ENCODE measurements around the gene ANKRD31. TPM values are rescaled to one million over a fixed set of nuclear protein-coding genes. Genes with fewer than 3 reads are reported as not detected.

The ANKRD31 gene
- total and polyA plus RNA-seq, 8 donors: 0.09 to 0.75 (median 0.45) TPM

DNA sequence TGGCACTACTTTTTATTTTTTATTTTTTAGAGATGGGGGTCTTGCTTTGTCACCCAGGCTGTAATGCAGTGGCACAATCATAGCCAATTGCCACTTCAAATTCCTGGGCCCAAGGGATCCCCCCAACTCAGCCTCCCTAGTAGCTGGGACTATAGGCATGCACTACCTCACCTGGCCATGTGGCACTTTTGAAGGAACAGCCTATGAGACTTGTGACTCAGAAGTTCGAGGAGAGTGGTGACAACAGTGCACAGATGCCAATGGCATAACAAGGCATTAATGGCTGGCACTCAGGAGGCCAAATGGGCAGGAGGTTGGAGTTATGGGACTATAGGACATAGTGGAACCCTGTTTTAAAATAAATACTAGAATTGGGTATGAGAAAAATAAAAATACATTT, 33.7 kb downstream of the ANKRD31 start:
- no peaks in the 10 kb centered on the region for H3K36me3 ChIP-seq
- TF ChIP-seq, protein P1, sequence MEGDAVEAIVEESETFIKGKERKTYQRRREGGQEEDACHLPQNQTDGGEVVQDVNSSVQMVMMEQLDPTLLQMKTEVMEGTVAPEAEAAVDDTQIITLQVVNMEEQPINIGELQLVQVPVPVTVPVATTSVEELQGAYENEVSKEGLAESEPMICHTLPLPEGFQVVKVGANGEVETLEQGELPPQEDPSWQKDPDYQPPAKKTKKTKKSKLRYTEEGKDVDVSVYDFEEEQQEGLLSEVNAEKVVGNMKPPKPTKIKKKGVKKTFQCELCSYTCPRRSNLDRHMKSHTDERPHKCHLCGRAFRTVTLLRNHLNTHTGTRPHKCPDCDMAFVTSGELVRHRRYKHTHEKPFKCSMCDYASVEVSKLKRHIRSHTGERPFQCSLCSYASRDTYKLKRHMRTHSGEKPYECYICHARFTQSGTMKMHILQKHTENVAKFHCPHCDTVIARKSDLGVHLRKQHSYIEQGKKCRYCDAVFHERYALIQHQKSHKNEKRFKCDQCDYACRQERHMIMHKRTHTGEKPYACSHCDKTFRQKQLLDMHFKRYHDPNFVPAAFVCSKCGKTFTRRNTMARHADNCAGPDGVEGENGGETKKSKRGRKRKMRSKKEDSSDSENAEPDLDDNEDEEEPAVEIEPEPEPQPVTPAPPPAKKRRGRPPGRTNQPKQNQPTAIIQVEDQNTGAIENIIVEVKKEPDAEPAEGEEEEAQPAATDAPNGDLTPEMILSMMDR (IDR thresholded peaks at IDR 0.05): no peak
- intact Hi-C loops (cut with DNase I): no loop called here
- H3K4me3 ChIP-seq: no peak overlapping the region
- H3K4me1 ChIP-seq: no peaks in the 10 kb centered on the region
- H3K9me3 ChIP-seq: no peaks in the 10 kb centered on the region
- no peak for ATAC-seq
- DNase-seq: no peak
- no peak overlapping the region for H3K27ac ChIP-seq
- H3K27me3 ChIP-seq: peaks cover 0 to 3% of the 10 kb centered on the region in 2 donors

DNA sequence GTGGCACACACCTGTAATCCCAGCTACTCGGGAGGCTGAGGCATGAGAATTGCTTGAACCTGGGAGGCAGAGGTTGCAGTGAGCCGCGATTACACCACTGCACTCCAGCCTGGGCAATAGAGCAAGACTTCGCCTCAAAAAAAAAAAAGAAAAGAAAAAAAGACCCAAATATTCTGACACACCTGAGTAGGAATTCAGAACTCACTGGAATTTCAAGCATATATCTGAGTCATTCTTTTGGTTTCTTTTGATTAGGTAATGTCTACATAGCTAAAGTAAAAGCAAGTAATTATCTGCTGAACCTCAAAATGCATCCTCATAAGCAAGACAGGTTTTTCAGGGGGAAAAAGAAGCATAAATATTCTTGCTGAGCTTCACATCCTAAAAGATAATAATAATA, 35.9 kb downstream of the ANKRD31 start:
- DNase-seq: no peak
- no peak for ATAC-seq
- H3K4me1 ChIP-seq: no peaks in the 10 kb centered on the region
- no peaks in the 10 kb centered on the region for H3K9me3 ChIP-seq
- intact Hi-C loops (cut with DNase I): no loop called here
- no peaks in the 10 kb centered on the region for H3K36me3 ChIP-seq
- TF ChIP-seq, protein P1 (IDR thresholded peaks at IDR 0.05): no peak
- no peak overlapping the region for H3K4me3 ChIP-seq
- H3K27me3 ChIP-seq: no peaks in the 10 kb centered on the region
- no peak overlapping the region for H3K27ac ChIP-seq

- no peak overlapping the region for H3K4me3 ChIP-seq
- H3K27me3 ChIP-seq: no peaks in the 10 kb centered on the region
- ATAC-seq (no peak), DNase-seq (no peak)
- TF ChIP-seq, protein P1 (IDR thresholded peaks at IDR 0.05): no peak
- no peaks in the 10 kb centered on the region for H3K36me3 ChIP-seq
- no peaks in the 10 kb centered on the region for H3K4me1 ChIP-seq
- no peak overlapping the region for H3K27ac ChIP-seq
- H3K9me3 ChIP-seq: no peaks in the 10 kb centered on the region
- intact Hi-C loops (cut with DNase I): no loop called here
Observed at GRCh38 chr5:75199946-75200345, 36.7 kb downstream of the ANKRD31 start.

DNA sequence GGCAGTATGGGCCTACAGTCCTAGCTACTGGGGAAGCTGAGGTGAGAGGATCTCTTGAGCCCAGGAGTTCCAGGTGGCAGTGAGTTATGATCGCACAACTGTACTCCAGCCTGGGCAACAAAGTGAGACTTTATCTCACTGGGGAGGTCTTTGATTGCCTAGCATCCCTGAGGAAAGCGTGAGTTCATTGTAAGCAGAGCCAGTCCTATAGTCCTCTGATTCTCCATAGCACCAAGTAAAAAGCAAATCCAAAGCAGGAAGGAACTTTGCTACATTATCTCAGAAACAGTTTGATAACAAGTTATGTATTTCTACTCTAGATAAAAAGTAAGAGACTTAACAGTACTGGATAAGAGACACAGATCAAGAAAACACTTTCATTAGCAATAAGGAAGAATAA, 37.6 kb downstream of the ANKRD31 start:
- no peaks in the 10 kb centered on the region for H3K9me3 ChIP-seq
- intact Hi-C loops (cut with DNase I): no loop called here
- no peak overlapping the region for H3K27ac ChIP-seq
- no peak for DNase-seq
- TF ChIP-seq, protein P1 (IDR thresholded peaks at IDR 0.05): no peak
- no peak for ATAC-seq
- no peak overlapping the region for H3K4me3 ChIP-seq
- H3K36me3 ChIP-seq: no peaks in the 10 kb centered on the region
- no peaks in the 10 kb centered on the region for H3K4me1 ChIP-seq
- no peaks in the 10 kb centered on the region for H3K27me3 ChIP-seq

- Histone ChIP-seq H3K4me3 (no peak overlapping the region), H3K27me3 (no peaks in the 10 kb centered on the region), H3K9me3 (no peaks in the 10 kb centered on the region), H3K4me1 (no peaks in the 10 kb centered on the region), H3K27ac (no peak overlapping the region), H3K36me3 (no peaks in the 10 kb centered on the region)
- TF ChIP-seq, protein P1 (IDR thresholded peaks at IDR 0.05): no peak
- ATAC-seq: no peak
- intact Hi-C loops (cut with DNase I): no loop called here
- DNase-seq: no peak
Observed at GRCh38 chr5:75197745-75198144, 38.9 kb downstream of the ANKRD31 start.
